Fibroblast of skin of right quadriceps (primary cell): ENCODE measurements around the gene ALOXE3.

Experiments
- DNase-seq: peaks from one replicate; pipeline ENCODE4 v3.0.0-alpha.2; 2013

ALOXE3 gene

GRCh38 chr17:8153957-8154607, 35.8 kb upstream of the ALOXE3 start:
- peak; percentile 99 for DNase-seq

GRCh38 chr17:8153525-8153956, 35.2 kb upstream of the ALOXE3 start:
- peak; percentile 98 for DNase-seq

GRCh38 chr17:8153031-8153451, 34.7 kb upstream of the ALOXE3 start:
- DNase-seq, result no peak

GRCh38 chr17:8152112-8152775, 33.9 kb upstream of the ALOXE3 start, which contains the start of gene PER1:
Gene PER1 (minus strand): TSS chr17:8152404. CDS start chr17:8150706, 1,698 bp downstream.
- DNase-seq, result peak; percentile 92

GRCh38 chr17:8151641-8152111, 33.4 kb upstream of the ALOXE3 start:
- peak; percentile 57 for DNase-seq

- DNase-seq, result peak; percentile 90
Measured at GRCh38 chr17:8151120-8151640, 32.9 kb upstream of the ALOXE3 start.

- no peak for DNase-seq
Measured at GRCh38 chr17:8150194-8151119, 32.1 kb upstream of the ALOXE3 start.

- DNase-seq, result no peak
Measured at GRCh38 chr17:8149419-8150193, 31.3 kb upstream of the ALOXE3 start.

- DNase-seq, result no peak
Measured at GRCh38 chr17:8148560-8148959, 30.2 kb upstream of the ALOXE3 start.

GRCh38 chr17:8147805-8148404, 29.6 kb upstream of the ALOXE3 start:
- no peak for DNase-seq

- DNase-seq, result no peak
Measured at GRCh38 chr17:8147141-8147804, 29.0 kb upstream of the ALOXE3 start.

- DNase-seq, result no peak
Measured at GRCh38 chr17:8146381-8147140, 28.2 kb upstream of the ALOXE3 start.

GRCh38 chr17:8145811-8146210, 27.5 kb upstream of the ALOXE3 start:
- no peak for DNase-seq

GRCh38 chr17:8144401-8145231, 26.3 kb upstream of the ALOXE3 start:
- DNase-seq, result no peak

GRCh38 chr17:8143581-8144400, 25.5 kb upstream of the ALOXE3 start:
- no peak for DNase-seq

GRCh38 chr17:8142887-8143580, 24.7 kb upstream of the ALOXE3 start:
- DNase-seq, result no peak

GRCh38 chr17:8142158-8142886, 24.0 kb upstream of the ALOXE3 start:
- no peak for DNase-seq
